Heart left ventricle (tissue), 13 donors: ENCODE measurements around the gene RAB10.

Experiments used
- CTCF ChIP-seq, 12 donors: fragments of 200-600 bp; sonication (generic) in 4 of 12; IDR thresholded peaks; one replicate each; pipeline versions ENCODE4 v1.5.0 to v1.8.0; 2018 to 2022; ENCODE audit warnings: antibody characterized with exemption in 12 of 12, mild to moderate bottlenecking in 5 of 12
- POLR2A ChIP-seq, 2 donors: fragments of 450-650 bp; IDR thresholded peaks; one replicate each; pipeline ENCODE4 v1.6.1; 2017; ENCODE audit warnings: antibody characterized with exemption in 2 of 2, mild to moderate bottlenecking in 2 of 2, moderate library complexity in 2 of 2
- donor health status: ischemic (EF 13 %, LVEDD 7.1; RV severe dilation, severe dysfunction).
- donor health status: DM: no; HTN: yes; CAD: no.
- donor health status: DM: no; HTN: no; CAD: no.
- donor health status: ischemic (EF 25% LVEDD 6.9; RV normal size, moderate dysfunction).
- donor health status: ischemic (EF 25% LVEDD 5.7; RV mildly dilated, moderate dysfunction).
- donor health status: ischemic (EF 35%, LVEDD 5.7; RV mildly dilated, moderate dysfunction).
- donor health status: nonischemic (EF 11% LVEDD 7.7; RV severe dilation, severe dysfunction).
- donor health status: DM: yes; HTN: yes; CAD: no.
- donor health status: PGD.
- donor health status: ischemic (EF 29% LVEDD 5.4; RV normal size, mild dysfunction).
- donor health status: nonischemic (EF 23%, LVEDD 6.1; RV moderate dilation, normal function).

- TF ChIP-seq POLR2A (IDR thresholded peaks at IDR 0.05): no peak
- no peak for TF ChIP-seq CTCF (IDR thresholded peaks at IDR 0.05)
Observed at GRCh38 chr2:26024260-26024659, 9.6 kb upstream of the RAB10 start.
